H54 (cell line): ENCODE results near the gene BDKRB2.

Source experiments
- DNase-seq: peaks from one replicate; pipeline ENCODE4 v3.0.0; 2011; ENCODE audit warnings: low spot score, mixed read lengths; ENCODE audit not compliant: insufficient read length
- FAIRE-seq: peaks from 3 replicates; lab custom pipeline; 2011; peaks lifted over from hg19 to GRCh38; lab: Jason Lieb, UNC
- POLR2A ChIP-seq: IDR thresholded peaks from 2 replicates; pipeline ENCODE4 v1.6.1; 2011; ENCODE audit warnings: low read depth, mild to moderate bottlenecking, low read length

The BDKRB2 gene

DNA sequence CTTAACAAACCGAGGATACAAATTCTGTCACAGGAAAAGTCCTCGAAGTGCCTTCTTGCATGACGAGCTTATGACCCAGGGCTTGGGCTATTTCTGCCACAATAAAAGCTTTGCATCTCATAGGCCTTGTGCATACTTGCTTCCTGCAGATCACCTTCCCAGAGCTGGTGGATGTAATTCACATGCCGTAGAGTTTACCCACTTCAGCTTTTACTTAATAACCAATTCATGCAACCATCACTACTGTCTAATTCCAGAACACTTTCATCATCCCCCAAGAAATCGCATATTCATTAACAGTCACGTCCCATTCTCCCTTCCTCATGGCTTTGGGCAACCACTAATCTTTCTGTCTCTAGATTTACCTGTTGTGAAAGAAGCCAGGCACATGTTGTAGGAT lies 42.4 kb downstream of the BDKRB2 start:
- no peak for TF ChIP-seq POLR2A
- no peak for DNase-seq
- FAIRE-seq: no peak

DNA sequence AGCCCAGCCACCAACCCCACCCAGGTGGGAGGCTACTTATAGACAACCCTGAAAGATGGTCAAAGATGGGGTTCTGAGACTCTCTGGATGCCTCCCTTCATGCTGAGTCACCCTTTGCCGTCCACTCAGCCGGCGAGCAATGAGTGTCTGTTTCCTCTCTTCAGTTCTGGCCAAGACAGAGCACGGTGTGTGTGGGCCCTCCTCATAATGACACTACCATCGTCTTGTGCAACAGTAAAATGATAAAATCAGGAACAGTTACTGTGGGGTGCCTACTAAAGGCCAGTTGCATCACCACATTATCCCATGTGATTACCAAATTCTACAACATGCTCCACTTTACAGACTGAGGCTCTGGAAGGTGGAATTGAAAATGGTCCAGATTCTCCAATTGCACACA lies 44.4 kb downstream of the BDKRB2 start:
- TF ChIP-seq POLR2A: no peak
- FAIRE-seq: peak; percentile 92
- no peak for DNase-seq

DNA sequence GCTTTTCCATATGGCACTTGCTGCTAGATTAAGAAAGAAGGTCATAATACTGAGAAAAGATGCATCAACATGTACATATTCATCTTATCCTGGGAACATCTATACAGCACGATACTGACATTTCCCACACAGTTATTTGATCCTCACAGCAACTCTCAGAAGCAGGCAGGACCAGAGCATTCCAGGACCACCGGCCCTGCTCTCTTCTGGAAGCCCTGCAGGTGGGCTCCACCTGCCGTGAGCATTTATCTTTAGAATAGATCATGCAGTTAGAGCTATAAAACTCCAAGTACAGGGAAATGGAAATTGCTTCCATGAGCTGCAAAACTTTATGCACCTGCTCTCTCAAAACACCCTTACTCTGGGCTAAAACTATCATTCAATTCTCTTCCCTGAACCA lies 45.8 kb downstream of the BDKRB2 start:
- FAIRE-seq: no peak
- DNase-seq: no peak
- TF ChIP-seq POLR2A: no peak

DNA sequence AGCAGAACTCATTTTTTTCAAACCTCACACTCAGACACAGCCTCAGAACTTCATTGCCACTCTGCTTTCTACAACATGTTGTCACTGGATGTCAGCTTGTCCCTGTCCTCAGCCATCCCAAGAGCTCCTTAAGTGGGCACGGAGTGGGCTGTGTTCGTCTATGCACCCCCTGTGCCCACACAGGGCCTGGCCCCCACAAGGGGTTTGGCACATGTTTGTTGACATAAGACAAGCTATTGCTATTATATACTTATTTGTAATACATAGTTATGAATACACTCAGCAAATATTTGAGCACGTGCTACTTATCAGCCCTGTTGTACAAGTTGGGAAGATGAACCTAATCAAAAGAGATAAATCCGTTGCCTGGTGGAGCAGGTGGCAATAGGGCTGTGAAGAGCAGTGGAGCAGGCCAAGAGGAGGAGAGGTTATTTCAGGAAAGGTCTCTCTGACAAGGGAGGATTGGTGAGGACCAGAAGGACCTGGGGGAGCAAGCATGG lies 47.1 kb downstream of the BDKRB2 start:
- FAIRE-seq: no peak
- DNase-seq: no peak
- TF ChIP-seq POLR2A: no peak

DNA sequence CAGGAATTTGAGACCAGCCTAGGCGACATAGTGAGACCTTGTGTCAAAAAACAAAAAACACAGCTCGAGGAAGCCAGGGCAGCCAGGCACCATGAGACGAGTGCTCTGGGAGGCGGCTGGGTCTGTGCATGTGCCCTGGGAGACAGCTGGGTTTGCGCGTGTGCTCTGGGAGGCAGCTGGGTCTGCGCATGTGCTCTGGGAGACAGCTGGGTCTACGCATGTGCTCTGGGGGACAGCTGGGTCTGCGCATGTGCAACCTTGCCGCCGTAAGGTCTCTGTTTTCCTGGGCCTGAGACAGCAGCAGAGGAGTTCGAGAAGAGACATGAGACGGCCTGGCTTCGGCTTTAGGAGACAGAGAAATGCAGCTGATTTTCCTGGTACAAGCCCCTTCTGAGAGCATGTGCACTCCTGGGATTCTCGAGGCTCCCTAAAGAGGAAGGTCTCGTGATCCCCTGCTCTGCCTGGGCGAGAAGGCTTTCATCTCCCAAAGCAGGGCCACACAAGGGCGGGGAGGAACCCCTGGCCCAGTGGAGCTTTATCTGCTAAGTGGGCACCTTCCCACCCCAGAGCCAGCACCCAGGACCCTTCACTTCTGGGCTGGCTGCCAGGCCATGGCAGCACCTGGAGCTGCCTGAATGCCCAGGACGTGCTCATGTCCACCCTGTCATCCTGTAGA lies 47.8 kb downstream of the BDKRB2 start:
- TF ChIP-seq POLR2A: no peak
- no peak for DNase-seq

DNA sequence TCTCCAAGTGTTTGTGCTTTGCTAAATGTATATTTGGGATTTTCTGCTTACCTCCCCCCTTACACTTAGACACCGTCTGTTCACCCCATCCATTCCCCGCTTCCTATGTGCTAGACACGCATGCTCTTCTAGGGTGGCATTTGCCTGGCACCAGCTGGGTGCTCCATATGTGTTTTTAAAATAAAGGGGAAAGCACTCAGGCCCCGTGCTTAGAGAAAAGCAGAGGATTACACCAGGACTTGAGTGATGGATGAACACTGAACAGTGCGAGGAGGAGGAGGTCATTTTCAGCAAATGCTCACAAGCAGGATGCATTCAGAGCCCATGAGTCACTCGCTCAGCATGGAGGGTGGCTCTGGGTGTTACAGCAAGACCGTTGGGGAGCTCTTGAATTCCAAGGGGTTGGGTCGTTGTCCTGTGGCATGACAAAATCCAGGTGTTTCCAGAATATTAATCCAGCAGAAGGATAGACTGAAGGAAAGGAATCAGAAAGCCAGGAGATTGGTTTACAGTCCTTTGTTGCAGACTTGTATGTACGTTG lies 48.4 kb downstream of the BDKRB2 start:
- peak; percentile 95 for FAIRE-seq
- TF ChIP-seq POLR2A: no peak
- DNase-seq: peak; percentile 78

More for the DNA sequence above, 47.8 kb downstream of the BDKRB2 start:
- FAIRE-seq: no peak

DNA sequence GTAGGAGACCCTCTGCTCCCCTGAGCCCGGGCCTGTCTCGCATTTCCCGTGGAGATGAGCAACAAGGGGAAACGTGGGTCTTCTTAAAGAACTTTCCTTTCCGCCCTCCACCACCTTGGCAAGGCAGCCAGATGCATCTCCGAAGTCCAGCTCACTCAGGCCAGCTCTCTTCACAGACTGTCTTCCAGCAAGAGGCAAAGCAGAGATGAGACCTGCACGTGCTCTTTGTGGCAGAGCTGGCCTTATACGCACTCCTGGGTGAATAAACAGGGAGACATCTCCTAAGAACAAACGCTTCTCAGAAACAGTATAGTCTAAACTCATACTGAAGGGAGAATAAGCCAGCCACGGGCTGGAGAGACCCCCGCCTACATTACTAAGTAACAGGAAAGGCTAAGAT lies 50.0 kb downstream of the BDKRB2 start:
- no peak for FAIRE-seq
- no peak for TF ChIP-seq POLR2A

DNA sequence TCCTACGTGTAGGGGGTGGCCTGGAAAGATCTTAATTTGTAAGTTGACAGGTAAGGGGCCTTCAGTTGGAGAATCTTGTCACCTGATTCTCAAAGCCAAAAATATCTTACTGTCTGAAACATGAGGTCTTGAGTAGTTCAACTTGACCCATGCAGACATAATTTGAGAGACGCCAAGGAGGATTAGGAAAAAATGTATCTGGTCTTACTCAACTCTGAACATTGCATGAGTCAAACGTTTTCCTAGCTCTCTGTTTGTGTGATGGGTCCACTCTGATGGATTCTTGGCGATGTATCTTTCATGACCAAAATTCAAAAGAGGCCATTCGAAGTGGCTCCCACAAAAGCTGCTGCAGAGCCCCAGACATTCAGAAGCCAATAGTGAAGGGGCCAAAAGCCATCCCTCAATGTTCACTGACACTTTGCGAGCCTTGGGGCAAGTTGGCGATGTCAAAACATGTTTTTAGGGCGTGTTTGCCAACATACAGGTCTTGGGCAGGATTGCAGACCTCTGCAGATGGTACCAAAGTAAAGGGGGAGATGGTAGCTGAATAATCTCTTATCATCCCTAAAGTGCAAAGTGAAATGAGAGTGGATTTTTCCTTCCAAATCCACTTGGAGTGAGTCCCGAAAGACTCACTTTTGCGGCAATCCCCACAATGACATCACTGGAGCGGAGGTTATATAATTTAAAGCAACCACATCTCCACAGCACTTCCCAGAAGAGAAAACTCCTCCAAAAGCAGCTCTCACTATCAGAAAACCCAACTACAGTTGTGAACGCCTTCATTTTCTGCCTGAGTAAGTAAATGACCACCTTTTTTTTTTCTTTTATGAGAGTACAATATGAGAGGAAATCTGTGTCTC lies 51.1 kb downstream of the BDKRB2 start, which contains the start of gene BDKRB1:
BDKRB1 (plus strand) TSS at position 710 of the 866 bp plus-strand sequence. CDS start 7,473 bp downstream, outside the sequence.
- FAIRE-seq (peak; percentile 83), DNase-seq (no peak)
- no peak for TF ChIP-seq POLR2A

More for the DNA sequence above, 50.0 kb downstream of the BDKRB2 start:
- DNase-seq: no peak

DNA sequence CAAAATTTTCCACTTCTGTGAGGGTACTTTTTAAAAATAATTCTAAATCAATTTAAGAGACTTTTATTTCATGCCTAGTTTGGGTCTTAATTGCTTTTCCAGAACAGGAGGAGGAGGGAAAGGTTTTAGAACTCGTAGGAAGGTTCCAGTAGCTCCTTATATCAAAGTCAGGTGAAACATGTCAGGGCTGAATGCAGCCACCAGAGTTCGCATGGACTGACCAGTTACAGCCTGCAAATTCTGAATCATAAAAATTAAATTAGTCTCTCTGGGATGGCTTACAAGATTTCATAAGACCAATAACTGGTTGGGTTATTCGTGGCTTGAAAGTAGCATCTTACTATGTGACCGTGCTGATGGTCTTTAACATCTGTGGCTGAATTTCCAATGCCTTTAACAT lies 51.8 kb downstream of the BDKRB2 start:
- peak; percentile 79 for FAIRE-seq
- TF ChIP-seq POLR2A: no peak
- no peak for DNase-seq

DNA sequence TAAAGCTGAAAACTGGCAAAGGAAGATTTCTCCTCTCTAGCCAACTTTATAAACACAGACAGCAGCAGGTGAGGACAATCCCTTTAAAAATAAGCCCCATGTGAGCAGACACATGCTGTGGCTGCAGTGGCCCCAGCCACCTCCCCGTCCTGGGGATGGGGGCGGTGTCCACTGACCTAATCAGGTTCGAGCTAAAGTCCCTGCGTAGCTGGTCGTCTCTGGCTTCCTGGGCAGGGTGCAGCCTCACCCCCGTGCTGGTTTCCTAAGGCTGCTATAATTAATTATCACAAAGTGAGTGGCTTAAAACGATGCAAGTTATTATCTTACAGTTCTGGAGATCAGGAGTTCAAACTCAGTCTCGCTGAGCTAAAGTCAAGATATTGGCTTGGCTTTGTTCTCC lies 52.4 kb downstream of the BDKRB2 start:
- no peak for FAIRE-seq
- TF ChIP-seq POLR2A: no peak
- no peak for DNase-seq

DNA sequence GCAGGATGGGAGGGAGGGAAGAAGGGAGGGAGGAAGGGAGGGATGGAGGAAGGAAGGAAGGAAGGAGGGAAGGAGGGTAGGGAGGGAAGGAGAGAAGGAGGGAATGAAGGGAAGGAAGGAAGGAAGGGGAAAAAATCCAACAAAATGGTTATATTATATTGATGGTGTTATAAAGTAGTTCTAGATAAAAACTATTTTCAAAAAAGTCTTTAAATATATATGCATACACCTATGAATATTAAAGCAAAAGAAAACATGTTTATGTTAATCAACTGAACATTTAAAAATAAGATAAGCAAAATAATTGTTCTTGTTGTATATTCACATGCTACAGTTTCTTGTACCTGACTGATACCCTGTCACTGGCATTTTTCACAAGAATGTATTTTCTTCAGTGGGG lies 53.3 kb downstream of the BDKRB2 start:
- no peak for TF ChIP-seq POLR2A
- FAIRE-seq: no peak
- no peak for DNase-seq

DNA sequence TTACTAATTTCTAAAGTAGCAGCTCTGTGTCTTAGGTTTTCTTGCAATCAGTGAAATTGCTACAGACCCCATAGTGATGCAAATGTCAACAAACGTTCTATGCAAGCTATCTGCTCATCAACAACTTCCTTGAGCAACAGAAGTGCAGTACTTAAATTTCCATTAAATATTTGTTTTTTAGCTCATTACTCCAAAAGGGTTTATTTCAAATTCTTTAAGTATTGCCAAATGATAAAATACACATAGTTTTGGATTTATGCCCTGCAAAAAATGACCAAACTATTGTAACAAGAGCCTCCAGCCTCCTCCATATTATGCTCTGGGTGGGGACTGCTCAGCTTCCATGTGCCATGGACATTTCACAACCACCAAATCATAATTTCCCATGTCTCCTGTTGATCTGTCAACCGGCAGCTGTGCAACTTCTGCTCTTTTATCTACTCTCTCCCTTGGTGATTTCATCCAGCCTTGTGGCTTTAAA lies 55.7 kb downstream of the BDKRB2 start:
- FAIRE-seq (no peak), DNase-seq (no peak)
- TF ChIP-seq POLR2A: no peak

DNA sequence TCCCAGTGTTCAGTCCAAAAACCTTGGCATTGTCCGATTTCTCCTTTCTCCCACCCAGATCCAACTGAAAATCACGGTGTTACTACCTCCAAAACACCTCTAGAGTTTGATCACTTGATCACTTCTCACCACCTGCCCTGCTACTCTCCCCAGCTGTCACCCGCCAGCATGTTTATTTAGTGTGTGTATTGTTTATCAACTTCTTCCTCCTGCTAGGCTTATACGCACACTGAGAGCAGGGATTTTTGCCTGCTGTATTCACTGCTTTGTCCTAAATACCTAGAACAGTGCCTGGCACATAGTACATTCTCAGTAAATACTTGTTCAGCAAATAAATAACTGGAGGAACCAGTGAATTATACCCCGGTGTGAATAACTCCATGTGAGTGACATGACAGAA lies 56.4 kb downstream of the BDKRB2 start:
- FAIRE-seq: no peak

More for the DNA sequence above, 56.4 kb downstream of the BDKRB2 start:
- DNase-seq: no peak
- TF ChIP-seq POLR2A: no peak
